B cell (primary cell): ENCODE measurements around the gene WDR64.

Experiments used
- CTCF ChIP-seq: fragments of 200-600 bp; IDR thresholded peaks from one replicate; pipeline ENCODE4 v1.8.0; 2022; ENCODE audit warnings: antibody characterized with exemption, mild to moderate bottlenecking
- EZH2 ChIP-seq: IDR thresholded peaks from 2 replicates; pipeline ENCODE4 v1.6.1; 2012; ENCODE audit warnings: borderline replicate concordance, low read depth, mild to moderate bottlenecking, moderate library complexity, low read length; ENCODE audit not compliant: insufficient read depth, poor library complexity, severe bottlenecking

GRCh38 chr1:241617426-241617825, 34.7 kb upstream of the WDR64 start:
- no peak for TF ChIP-seq CTCF
- TF ChIP-seq EZH2, result no peak
